HepG2 (cell line): ENCODE results near the gene EIF4G1. TPM values are rescaled to one million over a fixed set of nuclear protein-coding genes. Genes with fewer than 3 reads are reported as not detected.

ENCODE experiments used
- ATAC-seq: fragments of 200-7000 bp; cut with Tn5 transposase; 3 replicates; pipeline ENCODE4 v1.9.1; 2020; ENCODE audit warnings: mild to moderate bottlenecking, moderate library complexity
- BruUV-seq: library from RNA; stranded (reverse); fragments of 400-500 nt; replicated peaks from 2 replicates; lab custom pipeline; 2021; lab: Mats Ljungman, UMichigan
- CTCF ChIA-PET: fragments of 300-600 bp; formaldehyde crosslinking; extraction: SDS; loops from one replicate; lab custom pipeline; 2021; ENCODE audit warnings: low total read pairs, inconsistent platforms, low intra/inter-chr PET ratio; lab: Yijun Ruan, JAX
- POLR2A ChIA-PET: fragments of 350-600 bp; sonication (Branson Sonifier 250); formaldehyde crosslinking; loops from one replicate; lab custom pipeline; 2020; ENCODE audit warnings: antibody characterized with exemption, inconsistent platforms; lab: Yijun Ruan, JAX
- DNase-seq: peaks from one replicate; pipeline ENCODE4 v3.0.0-alpha.2; 2015; ENCODE audit warnings: low spot score
- FAIRE-seq: peaks from 3 replicates; lab custom pipeline; 2011; peaks lifted over from hg19 to GRCh38; lab: Jason Lieb, UNC
- H2AFZ ChIP-seq: one replicate; pipeline ENCODE4 v1.6.1; 2011; ENCODE audit warnings: low read length, inconsistent platforms
- H3K27ac ChIP-seq: fragments of 300-600 bp; 3 replicates; pipeline ENCODE4 v1.8.0; 2011; ENCODE audit warnings: mixed run types, mild to moderate bottlenecking, mixed read lengths, low read length, inconsistent platforms; ENCODE audit not compliant: insufficient read depth; ENCODE audit errors: extremely low read length
- H3K27me3 ChIP-seq, 2 experiments: fragments of 200-600 bp in 1 of 2; 2 replicates in 1 of 2; 3 replicates in 1 of 2; pipeline versions ENCODE4 v1.6.0 to v1.8.0; 2011; ENCODE audit warnings: low read length in 2 of 2, mild to moderate bottlenecking in 2 of 2, moderate library complexity in 2 of 2, inconsistent platforms in 1 of 2; ENCODE audit not compliant: insufficient read depth in 2 of 2, control insufficient read depth in 1 of 2
- H3K36me3 ChIP-seq, 2 experiments: fragments of 200-600 bp in 1 of 2; replicated peaks in 1 of 2; 2 replicates in 1 of 2; 3 replicates in 1 of 2; pipeline versions ENCODE4 v1.5.1 to v1.8.0; 2011; ENCODE audit warnings: low read length in 2 of 2, inconsistent platforms in 1 of 2; ENCODE audit not compliant: insufficient read depth in 2 of 2, control insufficient read depth in 1 of 2
- H3K4me1 ChIP-seq: 2 replicates; pipeline ENCODE4 v1.5.1; 2012; ENCODE audit warnings: low read length, inconsistent platforms; ENCODE audit not compliant: insufficient read depth
- H3K4me2 ChIP-seq: 2 replicates; pipeline ENCODE4 v1.6.0; 2011; ENCODE audit warnings: low read depth, low read length, inconsistent platforms
- H3K4me3 ChIP-seq, 3 experiments: fragments of 200-600 bp in 1 of 3; sonication (generic), shearing (Covaris generic) in 1 of 3; replicated peaks in 1 of 3; 2 replicates each; pipeline ENCODE4 v1.5.1; 2011 to 2016; ENCODE audit warnings: low read length in 3 of 3, inconsistent platforms in 2 of 3, low read depth in 2 of 3, mild to moderate bottlenecking in 2 of 3, control low read depth in 1 of 3, mixed read lengths in 1 of 3; ENCODE audit not compliant: insufficient read depth in 1 of 3
- H3K79me2 ChIP-seq: one replicate; pipeline ENCODE4 v1.6.1; 2011; ENCODE audit warnings: low read length, inconsistent platforms; ENCODE audit not compliant: insufficient read depth
- H3K9ac ChIP-seq: 2 replicates; pipeline ENCODE4 v1.6.0; 2011; ENCODE audit warnings: mild to moderate bottlenecking, low read depth, low read length, inconsistent platforms; ENCODE audit not compliant: insufficient read depth
- H3K9me3 ChIP-seq: 2 replicates; pipeline ENCODE4 v1.5.1; 2012; ENCODE audit warnings: mild to moderate bottlenecking, low read length
- H4K20me1 ChIP-seq: 2 replicates; pipeline ENCODE4 v1.6.0; 2011; ENCODE audit warnings: inconsistent platforms, mild to moderate bottlenecking, low read length, moderate library complexity; ENCODE audit not compliant: insufficient read depth
- ARNT ChIP-seq: fragments of 450-650 bp; IDR thresholded peaks from 2 replicates; pipeline ENCODE4 v1.6.1; 2017
- ATF1 ChIP-seq: IDR thresholded peaks from 2 replicates; pipeline ENCODE4 v1.6.1; 2016; ENCODE audit warnings: mild to moderate bottlenecking, control low read depth
- BRD4 ChIP-seq: sonication (generic); formaldehyde crosslinking; IDR thresholded peaks from 2 replicates; pipeline ENCODE4 v1.4.0; 2020; ENCODE audit warnings: missing genetic modification reagents
- DDIT3 ChIP-seq: sonication (generic); formaldehyde crosslinking; IDR thresholded peaks from 2 replicates; pipeline ENCODE4 v1.4.0; 2020; ENCODE audit warnings: mild to moderate bottlenecking, missing genetic modification reagents
- HOXA5 ChIP-seq: sonication (generic); formaldehyde crosslinking; IDR thresholded peaks from 2 replicates; pipeline ENCODE4 v1.4.0; 2020; ENCODE audit warnings: missing genetic modification reagents
- HOXA9 ChIP-seq: sonication (generic); formaldehyde crosslinking; IDR thresholded peaks from 2 replicates; pipeline ENCODE4 v1.8.1; 2022; ENCODE audit warnings: missing genetic modification reagents, mild to moderate bottlenecking, moderate library complexity, borderline replicate concordance
- NBN ChIP-seq: fragments of 450-650 bp; conservative IDR thresholded peaks from 2 replicates; pipeline ENCODE4 v1.6.1; 2017
- ONECUT2 ChIP-seq: sonication (generic); formaldehyde crosslinking; IDR thresholded peaks from 2 replicates; pipeline ENCODE4 v1.4.0; 2020; ENCODE audit warnings: missing genetic modification reagents
- PAWR ChIP-seq: sonication (generic); formaldehyde crosslinking; IDR thresholded peaks from 2 replicates; pipeline ENCODE4 v1.4.0; 2020; ENCODE audit warnings: missing genetic modification reagents, mild to moderate bottlenecking, borderline replicate concordance
- RAD21 ChIP-seq: fragments of 450-650 bp; formaldehyde crosslinking; IDR thresholded peaks from 2 replicates; pipeline ENCODE4 v1.5.0; 2020; ENCODE audit warnings: mild to moderate bottlenecking
- RFX3 ChIP-seq: IDR thresholded peaks from 2 replicates; pipeline ENCODE4 v1.6.1; 2016; ENCODE audit warnings: missing biosample characterization, missing genetic modification reagents
- SAP130 ChIP-seq: IDR thresholded peaks from 2 replicates; pipeline ENCODE4 v1.6.1; 2016; ENCODE audit warnings: low read depth
- SIX4 ChIP-seq: sonication (generic); formaldehyde crosslinking; IDR thresholded peaks from 2 replicates; pipeline ENCODE4 v1.4.0; 2020; ENCODE audit warnings: missing genetic modification reagents
- THAP7 ChIP-seq: sonication (generic); formaldehyde crosslinking; IDR thresholded peaks from 2 replicates; pipeline ENCODE4 v1.8.1; 2023; ENCODE audit warnings: mild to moderate bottlenecking, missing genetic modification reagents
- UBTF ChIP-seq: sonication (generic); formaldehyde crosslinking; IDR thresholded peaks from 2 replicates; pipeline ENCODE4 v1.4.0; 2020; ENCODE audit warnings: mild to moderate bottlenecking, missing genetic modification reagents
- ZFP90 ChIP-seq: sonication (generic); formaldehyde crosslinking; IDR thresholded peaks from 2 replicates; pipeline ENCODE4 v1.8.0; 2022; ENCODE audit warnings: missing genetic modification reagents, mild to moderate bottlenecking, inconsistent platforms, borderline replicate concordance
- ZKSCAN8 ChIP-seq: IDR thresholded peaks from 2 replicates; pipeline ENCODE4 v1.6.1; 2016; ENCODE audit warnings: borderline replicate concordance, missing genetic modification reagents, missing compliant biosample characterization
- ZNF121 ChIP-seq: sonication (generic); formaldehyde crosslinking; IDR thresholded peaks from 2 replicates; pipeline ENCODE4 v1.5.0; 2020; ENCODE audit warnings: mild to moderate bottlenecking, missing genetic modification reagents
- ZNF317 ChIP-seq: sonication (generic); formaldehyde crosslinking; IDR thresholded peaks from 2 replicates; pipeline ENCODE4 v1.5.0; 2020; ENCODE audit warnings: mild to moderate bottlenecking, missing genetic modification reagents
- ZNF430 ChIP-seq: sonication (generic); formaldehyde crosslinking; IDR thresholded peaks from 2 replicates; pipeline ENCODE4 v1.9.0; 2021; ENCODE audit warnings: mild to moderate bottlenecking, missing genetic modification reagents
- ZNF563 ChIP-seq: sonication (generic); formaldehyde crosslinking; IDR thresholded peaks from 2 replicates; pipeline ENCODE4 v1.8.0; 2022; ENCODE audit warnings: mild to moderate bottlenecking, moderate library complexity, missing genetic modification reagents
- WGBS: methylation state at CpG from one replicate; pipeline ENCODE4 v1.1.6; 2017; ENCODE audit warnings: low lambda C conversion rate; 5-methylcytosine and 5-hydroxymethylcytosine counted together
- in situ Hi-C: cut with HindIII; loops from 2 replicates; pipeline ENCODE4 v1.10.0; 2017; ENCODE audit warnings: low pct_unique_long_range_greater_than_20kb; ENCODE audit not compliant: extremely low pct_ligation_motif_present
- intact Hi-C: fragments of 100-400 bp; cut with micrococcal nuclease; formaldehyde crosslinking; loops from one replicate; pipeline ENCODE4 v1.10.0; 2022; ENCODE audit not compliant: unreplicated experiment
- polyA plus RNA-seq, 8 experiments: library from polyadenylated mRNA; depleted of rRNA in 3 of 8; stranded (reverse) in 7 of 8; unstranded in 1 of 8; fragments of >200 nt; fragmentation: Illumina TruSeq in 4 of 8; extraction: Trizol in 4 of 8; gene quantifications; 2 replicates each; pipeline versions ENCODE4 v1.2.1 to v1.2.3, GENCODE V29; 2011 to 2016; ENCODE audit warnings: low read depth in 4 of 8, missing spikeins in 1 of 8, mixed read lengths in 1 of 8; ENCODE audit not compliant: insufficient read depth in 1 of 8
- total RNA-seq, 5 experiments: library from RNA; depleted of rRNA; stranded (reverse); fragments of >200 nt; fragmentation: Illumina TruSeq; extraction: Trizol; gene quantifications; 2 replicates each; pipeline ENCODE4 v1.2.3, GENCODE V29; 2016; ENCODE audit warnings: low read depth in 1 of 5
- TF ChIP-seq, protein P1 (sequence below): IDR thresholded peaks from 2 replicates; pipeline ENCODE4 v1.6.1; 2016; ENCODE audit warnings: control low read depth

The EIF4G1 gene
- total and polyA plus RNA-seq, 2 of the 13 experiments (the other 11 are each of a cell fraction or from before 2014, with no cell fraction given): 208 to 213 TPM

DNA sequence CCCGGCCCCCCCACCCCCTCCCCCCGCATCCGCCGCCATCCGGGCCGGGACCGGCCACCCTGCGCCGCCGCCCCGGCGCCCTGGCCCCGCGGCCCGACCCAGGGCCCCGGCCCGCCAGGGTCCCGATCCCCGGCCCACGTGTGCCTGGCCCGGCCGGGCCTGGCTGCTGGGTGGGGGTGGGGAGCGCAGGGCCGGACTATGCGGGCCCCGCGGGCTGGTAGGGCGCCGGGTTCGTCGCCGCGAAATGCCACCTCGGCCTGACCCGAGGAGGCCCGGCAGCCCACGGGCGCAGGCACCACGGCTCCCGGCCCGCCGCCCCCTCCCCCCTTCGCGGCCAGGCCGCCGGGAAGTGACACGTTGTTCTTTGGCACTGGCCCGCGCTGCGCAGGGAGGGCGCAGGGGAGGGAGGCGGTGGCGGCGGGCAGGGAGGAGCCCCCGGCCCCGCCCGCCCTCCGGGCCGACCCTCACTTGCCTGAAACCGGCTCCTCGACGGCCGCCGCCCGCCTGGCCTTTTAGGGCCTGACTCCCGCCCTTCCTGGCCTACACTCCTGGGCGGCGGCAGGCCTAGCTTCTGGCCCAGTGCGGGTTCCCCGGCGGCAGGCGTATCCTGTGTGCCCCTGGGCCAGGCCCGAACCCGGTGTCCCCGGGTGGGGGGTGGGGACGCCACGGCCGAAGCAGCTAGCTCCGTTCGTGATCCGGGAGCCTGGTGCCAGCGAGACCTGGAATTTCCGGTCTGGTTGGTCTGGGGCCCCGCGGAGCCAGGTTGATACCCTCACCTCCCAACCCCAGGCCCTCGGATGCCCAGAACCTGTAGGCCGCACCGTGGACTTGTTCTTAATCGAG, 515 bp downstream of the EIF4G1 start:
- H3K27me3 ChIP-seq: no peaks in the 10 kb centered on the region; a peak in 1 of 5 replicates
- ChIA-PET POLR2A (interaction anchor here (0.7 to 1.9 kb wide), 8 partner anchors 9 to 158 kb away, joined by 3 to 10 read pairs (median 4); partner anchors contain the start of gene FAM131A), CTCF (interaction anchor here (0.6 kb wide), 1 partner anchor 103 kb away, joined by 3 read pairs; no protein-coding TSS in a partner anchor)
- H3K36me3 ChIP-seq: peaks cover 9 to 33% of the 10 kb centered on the region in 2 experiments; a peak in 3 of 5 replicates
- DNase-seq: peak; percentile 48
- peak overlapping the region; percentile 98 for H3K9ac ChIP-seq
- WGBS: 0% methylated on average over 10 of the region's 89 CpGs
- H3K4me3 ChIP-seq: peak overlapping the region; percentile 68 to 93 (median 86)
- TSS peak; percentile 71 for BruUV-seq
- H3K79me2 ChIP-seq: peaks cover 51% of the 10 kb centered on the region
- intact Hi-C loops: no loop called here
- H3K9me3 ChIP-seq: no peaks in the 10 kb centered on the region
- peak overlapping the region; percentile 91 for H3K27ac ChIP-seq
- no peak for FAIRE-seq
- H4K20me1 ChIP-seq: peaks cover 30% of the 10 kb centered on the region
- H3K4me2 ChIP-seq: peak overlapping the region; percentile 94
- peak; percentile 60 for ATAC-seq
- in situ Hi-C loops: no loop called here
- H3K4me1 ChIP-seq: peaks cover 44% of the 10 kb centered on the region
- H2AFZ ChIP-seq: no peak overlapping the region
- TF ChIP-seq RAD21 (CRISPR knock-in tag) (no peak), BRD4 (CRISPR knock-in tag) (no peak), ZNF121 (CRISPR knock-in tag) (0 out of 2 replicates have a peak, but pooled peaks have one; percentile 32), ATF1 (CRISPR knock-in tag) (no peak), THAP7 (CRISPR knock-in tag) (no peak), DDIT3 (CRISPR knock-in tag) (no peak), ZNF317 (CRISPR knock-in tag) (no peak), RFX3 (no peak), ZNF430 (CRISPR knock-in tag) (peak; percentile 75; the same call in 1 of the 2 replicates), HOXA9 (CRISPR knock-in tag) (no peak), SAP130 (peak; percentile 45), PAWR (CRISPR knock-in tag) (no peak), HOXA5 (CRISPR knock-in tag) (peak; percentile 18; the same call in 1 of the 2 replicates), NBN (no peak), ZKSCAN8 (no peak), ZFP90 (CRISPR knock-in tag) (peak; percentile 62; the same call in 1 of the 2 replicates), SIX4 (CRISPR knock-in tag) (no peak), ONECUT2 (no peak), UBTF (CRISPR knock-in tag) (peak; percentile 43; the same call in 1 of the 2 replicates), ZNF563 (CRISPR knock-in tag) (no peak), ARNT (no peak)
- TF ChIP-seq, protein P1, sequence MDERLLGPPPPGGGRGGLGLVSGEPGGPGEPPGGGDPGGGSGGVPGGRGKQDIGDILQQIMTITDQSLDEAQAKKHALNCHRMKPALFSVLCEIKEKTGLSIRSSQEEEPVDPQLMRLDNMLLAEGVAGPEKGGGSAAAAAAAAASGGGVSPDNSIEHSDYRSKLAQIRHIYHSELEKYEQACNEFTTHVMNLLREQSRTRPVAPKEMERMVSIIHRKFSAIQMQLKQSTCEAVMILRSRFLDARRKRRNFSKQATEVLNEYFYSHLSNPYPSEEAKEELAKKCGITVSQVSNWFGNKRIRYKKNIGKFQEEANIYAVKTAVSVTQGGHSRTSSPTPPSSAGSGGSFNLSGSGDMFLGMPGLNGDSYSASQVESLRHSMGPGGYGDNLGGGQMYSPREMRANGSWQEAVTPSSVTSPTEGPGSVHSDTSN (CRISPR knock-in tag): no peak
